ENCODE measurements around the gene PLAU.

PLAU gene

DNA sequence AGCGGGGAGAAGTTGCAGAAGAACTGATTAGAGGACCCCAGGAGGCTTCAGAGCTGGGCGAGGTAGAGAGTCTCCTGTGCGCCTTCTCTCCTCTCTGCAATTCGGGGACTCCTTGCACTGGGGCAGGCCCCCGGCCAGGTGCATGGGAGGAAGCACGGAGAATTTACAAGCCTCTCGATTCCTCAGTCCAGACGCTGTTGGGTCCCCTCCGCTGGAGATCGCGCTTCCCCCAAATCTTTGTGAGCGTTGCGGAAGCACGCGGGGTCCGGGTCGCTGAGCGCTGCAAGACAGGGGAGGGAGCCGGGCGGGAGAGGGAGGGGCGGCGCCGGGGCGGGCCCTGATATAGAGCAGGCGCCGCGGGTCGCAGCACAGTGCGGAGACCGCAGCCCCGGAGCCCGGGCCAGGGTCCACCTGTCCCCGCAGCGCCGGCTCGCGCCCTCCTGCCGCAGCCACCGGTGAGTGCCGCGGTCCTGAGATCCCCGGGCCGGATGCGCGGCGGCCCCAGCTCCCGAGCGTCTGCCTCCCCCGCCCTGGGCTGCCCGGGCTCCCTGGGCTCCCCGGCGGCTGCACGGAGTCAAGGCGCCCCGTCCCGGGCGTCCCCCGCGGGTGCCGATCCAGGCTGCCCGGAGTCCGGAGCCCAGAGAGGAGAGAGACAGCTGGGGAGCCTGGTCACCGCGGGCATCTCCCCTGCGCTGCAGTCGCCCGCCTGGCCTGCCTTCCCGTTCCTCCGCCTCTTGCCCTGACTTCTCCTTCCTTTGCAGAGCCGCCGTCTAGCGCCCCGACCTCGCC, at the start of gene PLAU:
Gene PLAU, plus strand, starts transcription at position 369 of the 789 bp plus-strand sequence. CDS start 424 bp downstream, outside the sequence.
- no peak for DNase-seq

DNA sequence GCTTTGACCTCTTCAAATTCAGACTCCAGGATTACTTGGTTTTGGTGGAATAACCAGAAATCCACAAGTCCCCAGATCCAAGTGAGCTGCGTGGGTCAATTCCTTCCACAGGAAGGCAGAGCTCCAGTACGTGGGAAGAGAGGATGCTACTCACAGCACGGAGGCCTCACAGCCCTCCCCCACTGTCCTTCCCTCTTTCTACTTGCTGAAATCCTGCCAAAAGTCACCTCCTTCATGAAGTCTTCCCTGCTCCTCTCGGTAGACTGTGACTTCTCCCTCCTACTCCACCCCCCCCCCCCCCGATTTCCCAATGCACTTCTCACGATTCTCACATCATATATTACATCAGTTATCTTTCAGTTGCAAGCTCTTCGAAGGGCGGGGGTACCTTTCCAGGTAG, 48.9 kb upstream of the PLAU start:
- no peak for DNase-seq

DNA sequence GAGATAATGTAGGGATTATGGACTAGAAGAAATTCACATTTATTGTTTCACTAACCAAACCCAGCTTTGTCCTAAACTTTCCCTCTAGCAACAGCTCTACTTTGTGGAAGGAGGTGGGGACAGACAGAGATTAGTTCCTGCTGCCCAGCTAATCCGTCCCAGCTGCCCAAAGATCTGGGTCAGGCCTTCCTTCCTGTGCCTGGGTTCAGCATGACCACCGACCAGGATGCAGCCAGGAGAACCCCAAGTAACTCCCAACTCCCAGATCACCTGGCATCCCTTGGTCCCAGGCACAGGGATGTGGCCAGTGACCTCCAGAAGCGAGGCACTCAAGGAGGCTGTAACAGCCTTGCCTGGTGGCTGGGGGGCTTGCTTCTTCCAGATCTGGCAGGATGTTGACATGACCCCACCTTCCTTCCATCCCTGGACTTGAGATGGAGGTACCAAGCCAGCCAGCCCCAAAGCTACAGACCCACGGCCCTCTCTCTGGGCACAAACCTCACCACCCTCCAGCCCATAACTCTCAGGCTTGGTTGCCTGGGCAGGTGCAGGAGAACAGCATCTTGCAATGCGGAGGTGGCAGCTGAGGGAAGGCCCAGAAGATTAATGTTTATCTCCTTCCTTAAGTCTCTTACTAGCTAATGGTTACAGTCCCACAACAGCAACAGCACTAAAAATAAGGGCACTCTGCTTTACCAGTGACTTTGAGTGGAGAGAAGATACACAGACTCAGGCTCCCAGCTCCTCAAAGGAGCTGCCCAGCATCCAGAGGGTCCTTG, 47.7 kb upstream of the PLAU start:
- no peak for DNase-seq

DNA sequence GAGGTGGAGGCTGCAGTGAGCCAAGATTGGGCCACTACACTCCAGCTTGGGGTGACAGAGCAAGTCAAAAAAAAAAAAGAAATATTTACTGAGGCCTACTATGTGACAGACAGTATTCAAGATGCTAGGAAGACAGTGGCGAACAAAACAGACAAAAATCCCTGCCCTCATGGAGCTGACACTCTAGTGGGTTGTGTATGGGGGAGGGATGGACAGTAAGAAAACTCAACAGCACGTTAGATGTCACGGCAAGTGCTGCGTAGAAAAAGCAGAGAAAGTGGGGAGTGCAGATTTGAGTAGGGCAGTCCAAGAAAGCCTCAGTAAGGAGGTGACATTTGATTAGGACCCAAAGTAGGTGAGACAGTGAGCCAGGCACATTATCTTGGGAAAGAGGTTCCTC, 46.7 kb upstream of the PLAU start:
- no peak for DNase-seq

DNA sequence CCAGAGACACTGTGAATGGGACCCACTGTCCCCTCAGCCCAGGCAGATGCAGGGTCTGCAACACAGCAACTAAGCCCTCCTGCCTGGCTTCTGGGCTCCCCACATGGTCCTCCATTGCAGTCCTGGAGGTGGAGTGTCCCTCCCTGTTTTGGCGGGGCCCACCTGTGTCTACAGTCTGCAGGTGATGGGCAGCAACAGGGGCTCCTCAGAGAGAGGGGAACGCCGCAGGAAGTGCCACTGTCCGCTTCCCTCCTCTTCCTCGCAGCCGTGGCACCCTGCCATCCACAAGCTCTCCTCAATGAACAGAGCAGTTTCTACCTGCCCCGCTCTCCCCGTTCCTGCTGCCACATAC, 45.8 kb upstream of the PLAU start:
- DNase-seq = no peak

DNA sequence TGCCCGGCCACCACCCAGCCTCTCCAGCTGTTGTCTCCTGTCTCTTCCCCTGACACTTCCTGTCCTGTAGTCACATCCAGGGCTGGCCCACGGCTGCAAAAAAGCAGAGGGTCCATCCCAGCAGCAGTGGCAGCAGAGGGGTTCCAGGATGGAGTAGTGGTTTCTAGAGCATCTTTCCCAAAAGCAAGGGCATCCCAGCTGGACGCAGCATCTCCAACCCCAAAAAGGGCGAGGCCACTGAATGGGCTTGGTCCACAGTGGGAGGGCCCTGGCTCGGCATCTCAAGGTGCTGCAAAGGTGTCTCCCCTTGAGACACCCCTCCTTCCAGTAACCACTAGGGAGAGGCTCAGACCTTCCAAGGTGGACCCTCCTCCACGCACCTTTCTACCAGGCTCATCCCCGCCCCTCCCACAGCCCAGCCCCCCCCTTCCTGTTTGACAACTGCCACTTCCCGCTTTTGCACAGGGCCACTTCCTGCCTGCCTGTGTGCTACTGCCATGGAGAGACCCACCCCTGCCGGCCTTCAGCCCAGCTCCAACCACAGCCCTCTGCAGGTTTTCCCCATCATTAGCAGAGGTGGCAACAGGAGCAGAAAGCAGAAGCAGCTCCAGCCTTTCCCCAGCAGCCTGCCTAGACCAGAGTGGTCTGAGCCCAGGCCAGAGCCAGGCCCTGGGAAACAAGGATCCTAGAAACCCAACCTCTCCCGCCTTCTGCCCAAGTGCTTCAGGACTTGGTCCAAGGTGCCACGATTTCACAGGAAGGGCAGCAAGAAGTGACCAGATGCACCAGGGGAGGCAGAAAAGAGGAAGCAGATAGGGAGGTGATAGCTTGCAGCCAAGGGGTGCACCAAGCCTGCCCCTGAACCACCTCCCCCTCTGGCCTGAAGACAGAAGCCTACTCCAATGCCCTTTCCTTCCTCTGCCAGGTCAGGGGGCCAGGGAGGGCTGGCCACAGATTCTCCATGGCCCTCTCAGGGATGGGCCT, 45.2 kb upstream of the PLAU start:
- no peak for DNase-seq

DNA sequence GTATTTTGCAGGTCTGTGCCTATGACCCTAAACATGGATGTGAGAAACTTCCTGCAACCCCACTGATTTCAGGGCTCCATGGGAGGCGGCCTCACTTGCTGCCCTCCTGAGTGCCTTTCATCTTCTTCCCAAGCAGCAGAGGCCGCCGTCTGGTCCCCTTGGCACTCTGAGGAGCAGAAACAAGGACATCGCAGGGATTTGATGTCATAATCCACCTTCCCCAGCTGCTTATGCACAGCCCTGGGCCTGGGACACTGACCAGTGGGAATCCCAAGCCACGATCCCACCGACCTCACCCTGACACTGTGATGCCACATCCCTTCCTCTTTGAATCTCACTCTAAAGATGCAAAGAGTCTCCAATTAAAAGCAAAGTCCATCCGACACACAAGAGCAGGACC, 44.3 kb upstream of the PLAU start:
- no peak for DNase-seq

DNA sequence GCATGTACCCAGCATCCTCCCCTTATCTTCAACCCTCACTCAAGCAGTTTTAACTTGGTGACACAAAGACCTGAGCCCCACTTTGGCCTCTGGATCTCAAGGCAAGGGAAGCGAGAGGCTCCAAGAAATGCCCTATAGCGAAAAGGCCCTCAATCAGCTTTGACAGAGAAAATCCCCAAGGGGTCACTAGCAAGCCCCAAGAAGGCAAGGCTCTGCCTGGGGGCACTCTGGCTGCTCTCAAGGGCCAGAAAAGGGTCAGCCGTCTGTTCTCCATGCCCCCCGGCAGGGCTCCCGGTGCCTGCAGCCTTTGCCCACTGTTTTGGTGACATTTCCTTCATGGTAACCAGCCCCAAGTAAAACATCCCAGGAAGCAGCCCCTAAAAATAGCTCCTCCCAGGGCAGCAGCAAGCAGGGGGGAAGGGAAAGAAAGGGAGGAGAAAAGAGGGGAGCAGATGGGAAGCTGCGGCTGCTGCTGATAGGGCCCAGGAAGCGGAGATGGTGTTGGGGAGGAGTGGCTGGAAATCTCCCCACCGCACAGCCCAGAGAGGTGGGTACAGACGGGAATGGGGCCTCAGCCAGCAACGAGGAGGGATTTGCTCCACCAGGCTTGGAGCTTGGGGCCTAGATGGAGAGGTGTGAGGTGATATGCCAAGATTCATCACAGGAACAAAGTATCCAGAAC, 43.7 kb upstream of the PLAU start:
- DNase-seq = no peak

DNA sequence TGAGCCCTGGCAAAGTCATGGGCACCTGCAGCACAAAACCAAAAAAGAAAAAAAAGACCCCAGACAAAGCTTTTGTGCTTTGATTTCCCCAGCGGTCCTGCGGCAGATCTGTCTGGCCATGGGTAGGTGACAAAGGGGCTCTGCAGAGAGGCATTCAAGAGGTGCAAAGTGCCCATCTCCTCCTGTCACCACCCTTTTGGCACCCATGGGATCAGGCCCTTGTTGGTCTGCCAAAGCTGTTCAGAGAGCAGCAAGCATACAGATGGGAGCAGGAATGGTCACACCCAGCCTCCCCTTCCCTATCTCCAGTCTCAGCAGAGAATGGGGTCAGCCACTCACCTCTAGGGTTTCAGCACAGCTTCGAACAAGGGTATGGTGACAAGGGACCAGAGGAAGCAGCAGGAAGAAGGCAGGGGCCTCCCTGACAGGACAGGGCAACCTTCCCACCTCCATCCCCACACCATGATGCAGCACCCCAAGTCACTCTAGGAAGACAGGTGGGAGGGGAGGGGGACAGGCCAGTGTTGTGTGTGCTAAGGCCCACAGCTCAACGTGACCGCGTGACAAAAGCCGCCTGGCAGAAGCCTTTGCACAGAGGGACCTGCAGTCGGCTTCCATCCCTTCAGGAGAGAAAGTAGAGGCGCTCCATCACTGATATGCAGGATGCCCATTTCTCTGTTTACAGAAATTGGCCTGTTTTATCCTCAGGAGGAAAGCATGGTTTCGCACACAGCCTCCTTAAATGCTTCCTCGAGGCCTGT, 42.9 kb upstream of the PLAU start:
- DNase-seq = no peak

DNA sequence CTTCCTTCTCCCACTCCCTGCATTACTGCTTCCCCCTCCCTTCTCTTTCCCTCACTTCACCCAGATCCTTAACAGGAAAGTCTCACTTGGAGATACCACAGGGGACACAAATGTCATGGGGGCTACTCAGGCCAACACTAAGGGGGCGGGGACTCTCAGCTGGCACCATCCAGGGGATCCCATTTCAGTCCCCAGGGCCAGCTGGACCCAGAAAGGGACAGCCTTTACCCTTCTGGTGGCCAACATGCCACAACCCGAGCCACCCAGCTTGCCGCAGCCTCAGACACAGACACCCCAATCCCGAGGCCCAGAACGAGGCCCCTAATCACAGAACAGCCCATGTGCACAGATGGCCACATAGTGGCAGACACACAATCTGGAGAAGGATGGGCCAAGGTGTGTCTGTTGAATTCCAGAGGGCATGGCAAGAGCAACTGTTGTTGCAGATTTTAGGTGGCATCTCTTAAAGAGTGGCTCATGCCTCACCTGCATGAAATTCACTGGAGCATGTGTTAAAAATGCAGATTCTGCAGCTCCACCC, 42.2 kb upstream of the PLAU start:
- DNase-seq = no peak

DNA sequence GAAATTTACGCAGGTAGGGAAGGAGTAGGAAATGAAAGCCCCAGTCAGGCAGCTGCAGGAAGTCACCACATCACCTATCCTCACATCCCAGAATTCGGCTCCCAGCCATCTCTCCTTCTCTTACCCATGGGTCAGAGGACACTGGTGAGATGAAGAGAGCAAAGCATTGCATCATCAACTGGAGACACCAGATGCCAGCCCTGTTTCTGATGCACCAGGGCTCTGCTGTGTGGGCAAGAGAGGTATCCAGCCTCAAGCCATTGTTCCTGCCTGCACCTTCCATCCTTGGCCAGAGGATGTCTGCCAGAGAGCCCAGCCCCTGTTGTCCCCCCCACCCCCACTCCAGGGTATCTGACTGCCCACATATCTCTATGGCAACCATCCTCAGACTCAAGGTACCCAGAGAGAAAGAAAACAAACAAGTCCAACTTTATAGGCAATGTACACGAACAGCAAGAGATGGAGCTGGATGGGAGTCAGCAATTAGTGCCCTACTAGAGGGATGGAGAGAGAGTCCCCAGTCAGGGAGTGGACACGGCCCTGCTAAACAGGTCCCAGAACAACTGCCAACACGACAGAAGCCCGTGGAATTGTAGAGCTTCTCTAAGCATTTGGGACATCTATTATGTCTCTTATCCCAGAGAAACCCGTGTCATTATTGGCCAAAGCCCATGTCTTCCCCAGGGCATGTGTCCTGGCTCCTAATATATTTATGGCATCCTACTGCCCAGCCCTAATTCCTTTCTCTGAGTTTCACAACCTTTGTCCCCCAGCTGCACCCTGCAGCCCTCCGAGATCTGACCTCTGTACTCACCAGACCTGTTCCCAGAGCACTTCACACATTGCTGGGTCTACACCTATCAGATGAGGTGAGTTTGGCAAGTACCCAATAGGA, 39.4 kb upstream of the PLAU start:
- no peak for DNase-seq

DNA sequence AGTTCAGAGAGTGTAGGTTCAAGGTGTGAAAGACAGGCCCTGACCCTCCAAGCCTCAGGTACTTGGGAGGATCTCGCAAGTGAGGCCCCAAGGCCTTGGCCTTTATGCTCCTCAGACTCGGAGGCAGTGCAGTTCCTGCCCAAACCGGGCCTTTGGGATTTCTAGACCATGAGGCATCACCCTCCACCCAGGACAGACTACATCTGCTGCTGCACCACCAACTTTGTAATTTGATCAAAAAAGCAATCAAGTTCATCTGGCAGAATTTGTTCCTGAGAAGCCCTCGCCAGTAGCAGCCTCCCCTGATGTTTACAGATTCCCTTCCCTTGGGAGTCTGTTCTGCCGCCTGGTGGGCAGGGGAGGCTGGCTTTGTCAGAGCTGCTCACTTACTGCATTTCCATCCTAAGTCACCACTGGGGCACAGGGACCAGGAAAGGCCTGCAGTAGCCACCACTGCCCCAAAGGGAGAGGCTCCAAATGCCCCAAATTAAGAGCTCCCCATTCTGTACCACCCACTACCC, 38.7 kb upstream of the PLAU start:
- no peak for DNase-seq

DNA sequence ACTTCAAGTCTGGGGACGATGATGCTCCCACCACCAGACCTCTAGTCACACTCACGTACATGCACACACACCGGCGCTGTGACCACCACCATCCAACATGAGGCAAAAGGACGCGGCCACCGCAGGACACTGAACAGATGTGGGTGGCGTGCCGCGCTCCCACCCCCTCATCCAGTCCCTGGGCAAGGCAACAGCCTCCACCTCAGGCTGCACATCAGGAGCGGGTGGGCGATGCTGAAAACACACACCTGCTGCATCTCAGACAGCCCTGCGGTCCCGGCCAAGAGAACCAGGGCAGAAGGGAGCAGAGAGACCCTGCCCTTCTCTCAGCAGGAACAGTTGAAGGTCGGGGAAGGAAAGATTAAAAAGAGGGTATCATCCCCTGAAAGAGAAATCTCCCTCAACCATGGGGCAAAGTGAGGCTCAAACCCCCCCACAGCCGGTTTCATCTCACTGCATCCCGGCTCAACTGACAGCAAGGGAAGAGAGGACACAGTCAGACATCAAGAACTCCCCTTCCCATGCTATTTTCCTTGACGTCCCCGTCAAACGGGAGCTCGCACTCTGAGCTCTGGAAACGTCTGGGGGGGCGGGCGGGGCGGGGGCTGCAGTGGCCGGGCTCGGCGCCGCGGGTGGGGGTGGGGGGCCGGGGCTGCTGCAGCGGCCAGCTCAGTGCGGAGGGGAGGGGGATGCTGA, 37.6 kb upstream of the PLAU start:
- no peak for DNase-seq

DNA sequence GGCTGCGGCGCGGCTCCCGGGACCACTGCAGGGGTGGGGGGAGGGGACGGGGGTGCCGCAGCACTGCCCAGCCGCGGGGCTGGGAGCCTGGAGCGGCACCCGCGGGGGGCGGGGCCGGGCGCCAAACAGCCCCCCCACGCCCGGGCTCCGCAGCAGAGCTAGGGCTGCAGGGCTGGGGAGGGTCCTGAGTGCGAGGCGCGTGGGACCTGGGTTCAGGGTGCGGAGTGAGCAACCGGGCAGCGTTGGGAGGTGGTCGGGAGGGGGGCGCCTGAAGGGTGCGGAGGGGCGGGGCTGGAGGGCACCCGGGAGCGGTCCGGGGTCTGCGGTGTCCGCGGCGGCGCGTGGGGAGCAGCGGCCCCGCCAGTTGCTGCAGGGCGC, 37.1 kb upstream of the PLAU start:
- no peak for DNase-seq

DNA sequence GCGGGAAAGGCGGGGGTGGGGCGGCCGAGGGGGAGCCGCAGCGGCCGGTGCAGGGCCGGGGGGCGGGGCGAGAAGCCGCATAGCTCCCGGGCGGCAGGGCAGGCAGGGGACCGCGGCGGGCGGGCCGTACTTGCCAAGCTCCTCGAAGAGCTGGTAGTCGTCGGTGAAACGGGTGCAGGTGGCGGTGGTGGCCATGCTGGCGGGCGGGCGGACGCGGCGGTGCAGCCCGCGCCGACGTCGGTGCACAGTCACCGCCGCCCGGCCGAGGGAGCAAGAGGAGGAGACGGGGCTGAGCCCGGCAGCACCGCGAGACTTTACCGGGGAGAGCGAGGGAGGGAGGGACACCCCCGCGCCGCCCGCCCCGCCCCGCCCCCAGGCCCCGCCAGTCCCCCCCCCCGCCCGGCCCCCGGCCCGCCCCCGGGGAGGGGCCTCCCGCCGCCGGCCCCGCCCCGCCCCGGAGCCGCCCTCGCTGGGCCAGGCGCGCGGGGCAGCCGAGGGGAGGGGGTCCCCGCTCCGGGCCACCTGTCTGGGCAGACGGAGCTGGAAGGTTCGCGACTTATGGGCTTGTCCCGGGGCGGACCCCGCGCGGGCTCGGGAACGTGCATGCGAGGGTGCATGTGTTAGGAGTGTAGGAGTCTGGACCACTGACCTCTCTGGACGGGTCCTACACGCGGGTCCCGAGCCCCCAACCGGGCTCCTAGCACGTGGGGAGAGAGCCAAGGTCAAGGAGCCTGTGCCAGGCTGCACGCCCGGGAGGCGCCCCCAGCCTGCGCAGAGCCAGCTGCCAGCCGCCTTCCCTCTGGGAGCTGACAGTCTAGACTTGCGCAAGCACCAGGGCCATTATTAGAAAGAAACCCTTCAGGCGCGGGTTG, 36.4 kb upstream of the PLAU start, which contains the start of gene CAMK2G:
Gene CAMK2G, minus strand, starts transcription at position 289 of the 872 bp plus-strand sequence. Its CDS starts 94 bp downstream, at position 195.
- peak; percentile 87 for DNase-seq

DNA sequence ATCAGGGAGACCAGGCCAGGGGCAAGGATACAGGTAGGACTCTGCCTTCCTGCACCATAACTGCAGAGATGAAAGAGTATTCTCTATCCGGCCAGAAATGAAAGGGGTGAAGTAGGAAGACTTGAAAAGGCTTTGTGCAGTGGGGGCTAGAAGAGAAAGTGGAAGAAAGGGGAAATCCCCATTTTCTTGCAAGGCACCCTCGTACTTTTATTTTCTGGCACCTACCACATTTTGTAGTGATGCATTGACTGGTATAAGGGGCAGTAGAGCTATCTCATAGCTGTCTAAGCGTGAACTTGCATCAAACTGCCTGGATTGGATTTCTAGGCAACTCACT, 35.8 kb upstream of the PLAU start:
- DNase-seq = no peak

DNA sequence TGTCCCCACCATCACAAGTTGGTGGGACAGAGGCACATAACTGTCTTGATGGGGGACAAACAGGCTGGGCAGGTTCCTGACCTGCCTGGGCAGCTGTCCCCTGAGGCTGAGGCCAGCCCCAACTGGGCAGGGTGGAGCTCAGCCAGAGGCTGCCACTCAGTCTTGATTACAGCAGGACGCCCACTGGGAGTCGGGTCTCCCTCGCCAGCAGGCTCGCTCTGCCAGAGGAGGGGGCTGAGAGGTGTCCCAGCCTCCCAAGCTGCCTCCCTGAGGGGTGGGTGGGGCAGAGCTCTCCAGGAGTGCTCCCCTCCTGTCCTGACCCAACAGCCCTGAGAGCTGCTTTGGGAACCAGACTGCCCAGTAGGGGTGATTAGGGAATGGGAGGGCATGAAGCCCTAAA, 34.8 kb upstream of the PLAU start:
- no peak for DNase-seq

DNA sequence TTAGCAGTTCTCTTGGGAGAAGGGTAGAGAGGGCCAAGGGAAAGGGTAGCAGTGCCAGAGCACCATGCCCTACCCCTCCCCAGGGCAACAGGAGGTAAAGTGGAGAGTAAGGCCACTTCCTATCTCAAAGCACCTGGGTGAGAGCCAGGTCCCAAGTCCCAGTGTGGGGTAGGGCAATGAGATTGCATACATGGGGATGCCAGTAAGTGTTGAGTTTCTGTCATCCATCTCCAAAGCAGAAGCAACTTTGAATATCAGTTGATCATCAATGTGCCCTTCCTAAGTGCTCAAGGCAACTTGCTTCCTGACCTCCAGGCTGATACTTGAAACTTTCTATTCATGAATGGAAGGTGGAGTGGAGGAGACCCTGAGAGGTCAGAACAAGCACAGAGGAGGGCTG, 34.4 kb upstream of the PLAU start:
- no peak for DNase-seq

DNA sequence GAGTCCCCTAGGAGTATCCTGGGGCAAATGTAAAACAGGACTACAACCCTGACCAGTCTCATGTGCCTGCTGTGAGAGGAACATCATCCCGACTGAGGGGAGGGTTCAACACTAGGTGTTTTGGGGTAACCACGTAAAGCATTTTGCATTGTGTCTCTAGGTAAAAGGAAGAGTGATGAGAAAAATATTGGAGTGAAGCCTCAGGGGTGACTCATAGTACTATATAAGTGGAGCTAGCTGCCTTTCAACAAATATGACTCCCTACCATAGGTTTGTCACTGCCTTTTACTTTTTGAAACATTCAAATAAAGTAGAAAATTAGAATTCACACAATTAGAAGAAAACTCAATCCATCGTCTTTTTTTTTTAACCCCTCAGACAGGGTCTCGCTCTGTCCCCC, 34.0 kb upstream of the PLAU start:
- peak; percentile 52 for DNase-seq
